Measurements from ENCODE around the gene CBX8. TPM values are rescaled to one million over a fixed set of nuclear protein-coding genes. Genes with fewer than 3 reads are reported as not detected.

The CBX8 gene
- total and polyA plus RNA-seq, 2 of the 13 experiments (the other 11 are each of a cell fraction or from before 2014, with no cell fraction given): 0.34 to 12.6 TPM

DNA sequence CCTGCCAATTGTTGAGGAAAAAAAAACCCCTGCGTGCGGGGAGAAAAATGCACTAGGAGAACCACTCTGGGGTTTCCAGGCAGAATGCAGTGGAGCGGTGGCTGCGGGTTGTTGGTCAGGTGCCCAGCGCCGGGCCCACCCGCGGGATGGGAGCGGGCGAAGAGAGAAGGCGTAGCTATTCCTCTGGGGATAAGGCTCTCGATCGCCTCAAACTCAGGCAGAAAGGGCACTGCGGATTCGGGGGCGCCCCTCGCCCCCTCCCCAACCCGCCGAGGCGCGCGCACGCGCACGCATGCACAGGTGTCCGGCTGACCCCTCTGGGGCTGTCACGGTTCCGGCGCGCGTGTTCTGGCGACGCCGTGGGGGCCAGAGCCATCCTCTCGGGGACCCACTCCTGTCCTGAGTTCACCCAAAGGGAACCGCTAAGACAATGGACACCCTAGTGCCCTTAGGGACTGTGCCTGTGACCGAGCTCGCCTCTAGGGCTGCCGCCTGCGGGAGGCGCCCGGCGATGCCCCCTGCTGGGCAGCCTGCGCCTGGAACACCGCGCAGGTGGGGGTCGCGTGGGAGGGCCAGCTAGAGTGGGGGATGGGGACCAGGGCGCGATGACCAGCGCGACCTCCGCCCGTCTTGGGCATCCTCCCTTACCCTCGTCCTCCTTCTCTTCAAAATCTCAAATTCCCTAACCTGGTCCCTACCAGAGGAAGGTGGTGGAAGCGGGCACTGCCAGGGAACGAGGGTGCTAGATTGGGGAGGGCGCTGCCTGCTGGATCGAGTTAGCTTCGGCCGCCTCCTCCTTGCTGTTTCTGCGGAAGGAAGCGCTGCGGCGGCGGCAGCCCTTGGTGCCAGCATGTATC is 14.4 kb upstream of the CBX8 start (continued):
- TF ChIP-seq, protein P1, sequence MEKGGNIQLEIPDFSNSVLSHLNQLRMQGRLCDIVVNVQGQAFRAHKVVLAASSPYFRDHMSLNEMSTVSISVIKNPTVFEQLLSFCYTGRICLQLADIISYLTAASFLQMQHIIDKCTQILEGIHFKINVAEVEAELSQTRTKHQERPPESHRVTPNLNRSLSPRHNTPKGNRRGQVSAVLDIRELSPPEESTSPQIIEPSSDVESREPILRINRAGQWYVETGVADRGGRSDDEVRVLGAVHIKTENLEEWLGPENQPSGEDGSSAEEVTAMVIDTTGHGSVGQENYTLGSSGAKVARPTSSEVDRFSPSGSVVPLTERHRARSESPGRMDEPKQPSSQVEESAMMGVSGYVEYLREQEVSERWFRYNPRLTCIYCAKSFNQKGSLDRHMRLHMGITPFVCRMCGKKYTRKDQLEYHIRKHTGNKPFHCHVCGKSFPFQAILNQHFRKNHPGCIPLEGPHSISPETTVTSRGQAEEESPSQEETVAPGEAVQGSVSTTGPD (CRISPR knock-in tag; IDR thresholded peaks at IDR 0.05): no peak
- TF ChIP-seq RAD21 (CRISPR knock-in tag; IDR thresholded peaks at IDR 0.05) (peak; percentile 92), NFIC (IDR thresholded peaks at IDR 0.05; ENCODE audit: low read length) (no peak), CCDC6 (CRISPR knock-in tag; IDR thresholded peaks at IDR 0.05) (no peak), ELF1 (CRISPR knock-in tag; IDR thresholded peaks at IDR 0.05) (no peak), KLF9 (CRISPR knock-in tag; IDR thresholded peaks at IDR 0.05; ENCODE audit: low read depth) (no peak), BHLHE40 (IDR thresholded peaks at IDR 0.05; ENCODE audit: low read length) (no peak; the same call in 1 of the 2 replicates), ZC3H4 (CRISPR knock-in tag; IDR thresholded peaks at IDR 0.05; ENCODE audit: borderline replicate concordance) (no peak), ZNF570 (CRISPR knock-in tag; IDR thresholded peaks at IDR 0.05; ENCODE audit: borderline replicate concordance) (no peak), ZNF614 (CRISPR knock-in tag; IDR thresholded peaks at IDR 0.05; ENCODE audit: borderline replicate concordance) (peak; percentile 75; the same call in 1 of the 2 replicates), ZNF280D (CRISPR knock-in tag; IDR thresholded peaks at IDR 0.05) (no peak), NCOR1 (IDR thresholded peaks at IDR 0.05; ENCODE audit: borderline replicate concordance, low read length) (no peak), ZNF225 (CRISPR knock-in tag; IDR thresholded peaks at IDR 0.05) (no peak), SRSF9 (IDR thresholded peaks at IDR 0.05; ENCODE audit: borderline replicate concordance, insufficient read depth, low read depth, low read length, poor library complexity, severe bottlenecking) (no peak), ZNF496 (CRISPR knock-in tag; IDR thresholded peaks at IDR 0.05; ENCODE audit: insufficient replicate concordance) (no peak)
- TF ChIP-seq, protein P2, sequence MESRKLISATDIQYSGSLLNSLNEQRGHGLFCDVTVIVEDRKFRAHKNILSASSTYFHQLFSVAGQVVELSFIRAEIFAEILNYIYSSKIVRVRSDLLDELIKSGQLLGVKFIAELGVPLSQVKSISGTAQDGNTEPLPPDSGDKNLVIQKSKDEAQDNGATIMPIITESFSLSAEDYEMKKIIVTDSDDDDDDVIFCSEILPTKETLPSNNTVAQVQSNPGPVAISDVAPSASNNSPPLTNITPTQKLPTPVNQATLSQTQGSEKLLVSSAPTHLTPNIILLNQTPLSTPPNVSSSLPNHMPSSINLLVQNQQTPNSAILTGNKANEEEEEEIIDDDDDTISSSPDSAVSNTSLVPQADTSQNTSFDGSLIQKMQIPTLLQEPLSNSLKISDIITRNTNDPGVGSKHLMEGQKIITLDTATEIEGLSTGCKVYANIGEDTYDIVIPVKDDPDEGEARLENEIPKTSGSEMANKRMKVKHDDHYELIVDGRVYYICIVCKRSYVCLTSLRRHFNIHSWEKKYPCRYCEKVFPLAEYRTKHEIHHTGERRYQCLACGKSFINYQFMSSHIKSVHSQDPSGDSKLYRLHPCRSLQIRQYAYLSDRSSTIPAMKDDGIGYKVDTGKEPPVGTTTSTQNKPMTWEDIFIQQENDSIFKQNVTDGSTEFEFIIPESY (CRISPR knock-in tag; IDR thresholded peaks at IDR 0.05): peak; percentile 55
- TF ChIP-seq, protein P3, sequence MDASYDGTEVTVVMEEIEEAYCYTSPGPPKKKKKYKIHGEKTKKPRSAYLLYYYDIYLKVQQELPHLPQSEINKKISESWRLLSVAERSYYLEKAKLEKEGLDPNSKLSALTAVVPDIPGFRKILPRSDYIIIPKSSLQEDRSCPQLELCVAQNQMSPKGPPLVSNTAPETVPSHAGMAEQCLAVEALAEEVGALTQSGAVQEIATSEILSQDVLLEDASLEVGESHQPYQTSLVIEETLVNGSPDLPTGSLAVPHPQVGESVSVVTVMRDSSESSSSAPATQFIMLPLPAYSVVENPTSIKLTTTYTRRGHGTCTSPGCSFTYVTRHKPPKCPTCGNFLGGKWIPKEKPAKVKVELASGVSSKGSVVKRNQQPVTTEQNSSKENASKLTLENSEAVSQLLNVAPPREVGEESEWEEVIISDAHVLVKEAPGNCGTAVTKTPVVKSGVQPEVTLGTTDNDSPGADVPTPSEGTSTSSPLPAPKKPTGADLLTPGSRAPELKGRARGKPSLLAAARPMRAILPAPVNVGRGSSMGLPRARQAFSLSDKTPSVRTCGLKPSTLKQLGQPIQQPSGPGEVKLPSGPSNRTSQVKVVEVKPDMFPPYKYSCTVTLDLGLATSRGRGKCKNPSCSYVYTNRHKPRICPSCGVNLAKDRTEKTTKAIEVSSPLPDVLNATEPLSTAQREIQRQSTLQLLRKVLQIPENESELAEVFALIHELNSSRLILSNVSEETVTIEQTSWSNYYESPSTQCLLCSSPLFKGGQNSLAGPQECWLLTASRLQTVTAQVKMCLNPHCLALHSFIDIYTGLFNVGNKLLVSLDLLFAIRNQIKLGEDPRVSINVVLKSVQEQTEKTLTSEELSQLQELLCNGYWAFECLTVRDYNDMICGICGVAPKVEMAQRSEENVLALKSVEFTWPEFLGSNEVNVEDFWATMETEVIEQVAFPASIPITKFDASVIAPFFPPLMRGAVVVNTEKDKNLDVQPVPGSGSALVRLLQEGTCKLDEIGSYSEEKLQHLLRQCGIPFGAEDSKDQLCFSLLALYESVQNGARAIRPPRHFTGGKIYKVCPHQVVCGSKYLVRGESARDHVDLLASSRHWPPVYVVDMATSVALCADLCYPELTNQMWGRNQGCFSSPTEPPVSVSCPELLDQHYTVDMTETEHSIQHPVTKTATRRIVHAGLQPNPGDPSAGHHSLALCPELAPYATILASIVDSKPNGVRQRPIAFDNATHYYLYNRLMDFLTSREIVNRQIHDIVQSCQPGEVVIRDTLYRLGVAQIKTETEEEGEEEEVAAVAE (CRISPR knock-in tag; IDR thresholded peaks at IDR 0.05; ENCODE audit: borderline replicate concordance): 0 out of 2 replicates have a peak, but pooled peaks have one; percentile 57

All from HepG2 (cell line).